GM18519 (cell line): ENCODE results near the gene PSD4.

Experiments
- ATAC-seq: cut with Tn5 transposase; IDR thresholded peaks from one replicate; pipeline ENCODE4 v1.9.1; 2021; ENCODE audit warnings: mild to moderate bottlenecking, moderate library complexity; ENCODE audit not compliant: unreplicated experiment, low FRiP score

Gene PSD4

DNA sequence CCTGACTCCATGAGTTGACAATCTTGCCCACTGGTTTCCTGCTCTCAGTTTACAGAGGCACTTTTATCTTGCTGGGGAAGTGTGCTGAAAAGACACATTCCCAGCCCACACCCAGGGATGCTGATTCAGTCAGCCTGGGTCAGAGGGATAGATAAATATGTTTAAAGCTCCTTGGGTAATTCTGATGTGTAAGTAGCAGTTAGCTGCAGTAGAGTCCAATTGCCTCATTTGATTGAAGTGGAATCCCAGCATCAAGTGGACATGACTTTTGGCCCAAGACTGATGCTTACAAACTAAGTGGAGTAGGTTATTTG, 29.4 kb downstream of the PSD4 start:
- ATAC-seq = no peak

DNA sequence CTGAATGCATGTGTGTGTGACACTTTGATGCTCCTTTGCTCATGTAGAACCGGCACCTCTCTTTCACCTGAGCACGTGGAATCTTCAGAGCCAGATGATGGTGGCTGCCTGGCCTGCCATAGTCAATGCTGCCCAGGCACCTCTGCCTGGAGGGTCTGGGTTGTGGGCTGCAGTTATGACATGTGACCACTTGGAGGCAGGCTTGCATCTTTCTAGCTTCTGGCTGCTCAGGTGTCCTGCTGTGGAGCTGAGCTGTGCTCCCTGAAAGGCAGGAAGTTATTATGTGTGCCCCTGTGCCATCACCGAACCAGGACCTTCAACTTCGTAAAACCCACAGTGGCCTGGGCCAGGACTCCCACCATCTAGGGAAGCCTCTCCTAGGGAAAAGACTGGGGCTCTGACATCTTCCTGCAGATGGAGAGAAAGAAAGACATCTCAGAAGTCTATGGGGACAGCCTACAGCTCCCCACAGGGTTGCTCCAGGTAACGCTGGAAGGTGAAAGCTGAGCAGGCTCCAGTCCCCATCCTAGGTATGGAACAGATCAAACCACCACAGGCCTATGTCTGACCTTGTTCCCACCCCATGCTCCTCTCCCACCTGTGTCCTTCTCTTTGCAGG, 30.2 kb downstream of the PSD4 start:
- ATAC-seq = no peak

DNA sequence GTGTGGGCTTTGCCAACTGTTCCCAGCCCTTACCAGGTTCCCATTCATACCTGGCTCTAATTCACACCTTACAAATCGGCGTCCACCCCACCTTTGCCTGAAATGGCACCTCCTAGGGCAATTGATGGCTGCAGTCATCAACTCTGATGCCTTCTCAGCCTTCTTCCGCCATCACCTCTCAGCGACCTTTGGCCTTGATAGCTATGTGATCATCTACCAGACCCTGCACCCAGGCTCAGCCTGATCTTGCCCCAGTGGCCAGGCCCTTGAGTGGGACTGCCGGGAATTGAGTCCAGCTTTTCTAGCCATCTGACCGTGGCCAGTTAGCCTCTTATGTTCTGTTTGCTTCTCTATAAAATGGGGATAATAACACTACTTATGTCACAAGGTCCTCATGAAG, 32.5 kb downstream of the PSD4 start:
- no peak for ATAC-seq

DNA sequence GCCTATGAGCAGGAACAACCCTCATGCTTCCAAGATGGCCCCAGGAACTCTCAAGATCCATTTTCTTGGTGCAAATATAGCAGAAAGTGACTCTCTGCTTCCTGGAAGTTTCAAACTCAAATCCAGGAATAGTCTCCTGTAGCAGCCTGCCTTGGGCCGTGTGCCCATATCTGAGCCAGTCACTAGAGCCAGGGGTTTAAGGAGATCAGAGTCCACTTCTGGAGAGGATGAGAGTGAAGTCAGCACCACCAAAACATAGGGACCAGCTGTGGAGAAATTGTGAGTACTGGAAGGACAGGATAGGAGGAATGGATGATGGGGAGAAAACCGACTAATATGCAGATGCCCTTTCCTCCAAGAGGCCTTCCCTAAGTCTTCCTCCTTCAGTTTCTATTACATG, 33.2 kb downstream of the PSD4 start:
- no peak for ATAC-seq

DNA sequence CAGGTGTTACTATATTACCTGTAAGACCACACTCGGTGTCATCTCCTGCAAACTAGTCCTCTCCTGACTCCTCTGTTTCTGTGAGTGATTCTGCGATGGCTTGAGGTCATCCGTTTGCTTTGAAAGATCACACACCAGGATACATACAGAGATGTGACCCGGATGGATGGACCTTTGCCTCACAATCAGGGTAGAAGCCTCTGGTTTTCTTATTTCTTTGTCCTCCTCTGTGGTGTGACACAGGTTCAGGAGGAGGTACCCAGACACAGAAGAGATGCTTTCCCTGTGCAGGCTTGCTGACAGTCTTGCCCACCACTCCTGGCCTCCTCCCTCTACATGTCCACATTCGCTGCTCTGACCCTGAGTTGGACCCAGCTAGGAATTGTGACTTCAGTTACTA, 34.6 kb downstream of the PSD4 start:
- ATAC-seq = no peak

DNA sequence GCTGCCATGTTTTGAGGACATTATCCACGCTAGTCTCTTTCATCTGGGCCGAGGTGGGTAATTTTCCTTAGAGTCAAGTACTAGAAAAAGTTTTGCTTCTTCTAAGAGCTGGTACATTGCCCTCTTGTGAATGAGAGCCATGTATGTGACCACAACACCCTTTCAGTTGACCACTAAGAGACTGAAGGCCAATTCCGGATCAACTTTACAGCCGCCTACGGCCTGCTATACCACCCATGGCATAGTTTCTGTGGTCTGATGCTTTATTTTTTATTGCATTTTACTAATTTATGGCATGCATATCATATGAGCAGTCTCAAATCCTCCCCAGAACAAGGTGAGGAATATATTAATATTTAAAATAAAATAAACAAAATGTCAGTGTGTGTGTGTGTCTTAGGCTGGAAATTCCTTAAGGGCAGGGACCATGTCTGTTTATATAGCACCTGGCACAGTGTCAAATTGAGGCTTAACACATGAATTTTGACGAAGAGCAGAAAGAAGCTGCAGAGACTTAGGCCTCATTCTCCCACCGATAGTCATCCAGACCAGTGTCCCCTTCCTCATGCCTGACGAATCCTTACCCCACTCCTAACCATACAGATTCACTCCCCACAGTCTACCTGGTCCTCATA, 35.4 kb downstream of the PSD4 start:
- no peak for ATAC-seq

DNA sequence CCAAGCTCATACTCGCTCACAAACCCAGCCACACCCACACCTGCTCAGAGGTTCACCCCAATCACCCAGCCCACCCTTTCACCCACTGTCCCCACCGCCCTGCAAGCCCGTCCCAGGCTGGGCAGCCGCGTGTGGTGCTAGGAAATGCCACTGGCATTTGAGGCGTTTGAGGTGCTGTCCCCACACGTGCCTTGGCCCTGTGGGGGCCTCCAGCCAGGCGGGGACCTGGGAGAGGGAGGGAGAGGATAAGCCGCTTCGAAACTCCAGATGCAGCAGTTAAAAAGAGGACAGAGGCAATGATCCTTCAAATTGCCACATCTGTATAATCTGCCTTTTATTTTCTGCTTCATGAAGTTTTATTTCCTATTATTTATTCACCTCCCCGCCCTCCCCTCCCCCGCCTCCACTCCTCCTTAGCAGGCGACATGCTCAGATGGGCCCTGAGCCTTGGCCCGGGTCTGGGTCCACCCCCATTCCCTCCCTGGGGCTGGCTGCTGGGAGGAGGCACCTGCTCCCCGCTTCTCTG, 35.9 kb downstream of the PSD4 start:
- no peak for ATAC-seq

DNA sequence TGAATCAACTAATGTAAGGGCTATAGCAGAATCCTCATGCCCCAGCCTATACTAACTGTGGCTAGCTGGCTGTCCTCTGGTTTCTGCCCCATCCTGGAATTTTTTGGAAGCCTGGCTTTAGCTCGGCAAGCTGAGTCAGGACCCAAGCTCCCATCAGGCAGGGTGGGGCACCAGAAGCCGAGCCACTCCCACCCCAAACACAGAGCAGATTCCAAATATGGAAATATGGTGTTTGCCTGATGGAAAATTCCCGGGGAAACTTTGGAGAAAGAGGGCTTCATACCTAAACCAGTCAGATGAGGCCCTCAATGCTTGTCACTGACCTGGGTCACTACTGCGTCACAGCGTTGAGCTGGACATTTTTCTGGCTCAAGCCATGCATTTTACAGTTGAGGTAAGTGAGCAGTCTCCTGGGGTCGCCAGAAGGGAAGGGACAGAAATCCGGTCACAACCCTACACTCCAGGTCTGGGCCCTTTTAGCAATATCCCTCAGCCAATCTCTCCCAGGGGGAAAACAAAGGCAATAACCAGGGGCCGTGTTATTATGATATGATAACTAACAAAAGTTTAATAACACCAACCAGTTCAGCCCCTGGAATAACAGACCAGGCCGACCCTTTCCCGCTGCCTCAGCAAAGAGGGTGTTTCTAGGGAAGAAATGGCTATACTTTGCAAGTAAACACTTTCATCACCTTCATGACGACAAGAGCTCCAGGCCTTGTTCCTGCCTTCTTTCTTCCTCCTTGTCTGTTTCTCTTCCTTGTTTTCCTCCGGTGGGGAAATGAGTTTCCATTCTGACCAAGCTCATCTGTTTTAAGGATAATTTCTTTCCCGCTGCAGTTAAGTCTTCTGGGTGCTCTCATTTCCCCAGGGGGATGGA, 37.7 kb downstream of the PSD4 start:
- no peak for ATAC-seq

DNA sequence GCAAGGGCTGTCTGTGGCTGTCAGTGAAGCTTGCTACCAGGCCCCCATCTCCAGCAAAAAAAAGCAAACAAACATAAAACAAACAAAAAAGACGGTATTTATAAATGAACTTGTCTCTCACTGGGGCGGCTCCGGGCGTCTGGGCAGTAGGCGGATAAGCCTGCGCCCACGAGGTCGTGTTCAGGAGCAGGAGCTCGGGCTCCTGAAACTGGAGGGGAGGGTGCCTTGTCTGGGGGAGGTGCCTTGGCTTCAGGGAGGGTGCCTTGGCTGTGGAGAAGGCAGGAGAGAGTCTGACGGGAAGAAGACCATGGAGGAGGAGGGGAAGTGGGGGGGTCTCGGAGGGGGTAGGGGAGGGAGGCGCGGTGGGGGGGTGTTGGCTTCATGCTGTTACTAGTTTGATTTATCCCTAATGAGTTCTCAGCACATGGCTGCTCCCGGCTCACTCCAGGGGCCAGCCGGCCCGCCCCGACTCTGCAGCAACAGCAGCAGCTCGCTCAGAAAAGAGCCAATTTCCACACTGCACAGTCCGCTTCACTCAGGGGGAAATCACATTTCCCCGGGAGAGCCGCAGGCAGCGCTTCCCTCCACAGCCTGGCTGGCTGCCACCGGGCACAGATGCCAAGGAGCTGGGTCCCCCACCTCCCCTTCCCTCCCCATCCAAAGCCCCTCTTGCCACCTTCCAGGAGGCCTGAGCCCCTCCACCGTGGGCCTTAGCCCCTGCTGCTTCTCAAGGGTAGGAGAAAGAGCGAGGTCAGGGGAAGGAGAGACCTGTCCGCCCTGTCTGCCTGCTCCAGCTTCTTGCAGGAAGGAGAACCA, 38.7 kb downstream of the PSD4 start:
- ATAC-seq = no peak

DNA sequence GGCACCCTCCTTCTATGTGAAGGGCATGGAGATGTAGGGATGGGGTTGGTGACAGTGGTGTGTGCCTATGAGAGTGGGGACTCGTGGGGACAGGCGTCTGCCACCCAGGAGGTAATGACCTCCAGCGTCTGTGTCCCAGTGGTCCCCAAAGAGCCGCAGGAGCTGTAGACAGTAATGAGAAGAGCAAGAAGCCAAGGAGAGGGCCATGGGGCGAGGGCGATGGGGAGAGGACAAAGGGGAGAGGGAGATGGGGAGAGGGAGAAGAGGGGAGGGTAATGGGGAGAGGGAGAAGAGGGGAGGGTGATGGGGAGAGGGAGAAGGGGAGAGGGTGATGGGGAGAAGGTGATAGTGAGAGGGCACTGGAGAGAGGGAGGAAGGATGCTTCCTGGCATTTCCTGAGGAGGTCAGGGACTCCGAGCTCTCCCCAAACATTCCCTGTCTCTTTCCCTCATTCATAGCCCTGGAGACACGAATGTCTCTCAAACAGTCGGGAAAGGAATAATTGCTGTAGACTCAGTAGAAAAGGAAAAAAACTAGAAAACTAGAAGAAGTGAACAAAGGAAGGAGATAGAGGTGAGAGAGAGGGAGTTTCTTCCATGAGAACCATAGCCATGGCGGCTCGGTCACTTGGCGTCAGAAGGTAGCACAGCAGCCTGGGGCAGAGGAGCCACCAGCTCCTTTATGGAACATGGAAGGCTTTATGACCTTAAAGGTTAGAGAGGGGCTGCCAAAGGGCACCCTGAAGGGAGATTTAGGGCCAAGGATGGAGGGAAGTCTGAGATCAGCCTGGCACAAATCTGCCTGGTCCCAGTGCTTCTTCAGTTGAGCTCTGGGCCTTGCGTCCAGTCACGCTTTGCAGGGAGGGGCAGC, 39.5 kb downstream of the PSD4 start:
- no peak for ATAC-seq

DNA sequence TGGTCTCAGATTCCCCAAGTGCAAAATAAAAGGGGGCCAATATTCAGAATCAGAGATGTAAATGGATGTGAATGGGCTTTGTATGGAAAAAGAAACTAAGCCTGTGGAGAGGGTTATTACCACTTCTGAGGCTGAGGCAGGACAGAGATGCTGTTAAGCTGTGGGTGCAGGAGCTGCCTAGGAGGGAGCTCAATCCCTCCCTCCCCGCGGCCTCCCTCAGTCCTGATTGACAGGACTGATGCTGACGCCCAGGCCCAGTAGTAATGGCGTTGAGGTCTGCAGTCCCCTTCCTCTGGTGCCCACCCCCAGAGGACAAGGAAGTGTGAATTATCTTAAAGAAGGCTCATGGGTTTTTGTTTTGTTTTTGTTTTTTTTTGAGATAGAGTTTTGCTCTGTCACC, 40.4 kb downstream of the PSD4 start:
- no peak for ATAC-seq

DNA sequence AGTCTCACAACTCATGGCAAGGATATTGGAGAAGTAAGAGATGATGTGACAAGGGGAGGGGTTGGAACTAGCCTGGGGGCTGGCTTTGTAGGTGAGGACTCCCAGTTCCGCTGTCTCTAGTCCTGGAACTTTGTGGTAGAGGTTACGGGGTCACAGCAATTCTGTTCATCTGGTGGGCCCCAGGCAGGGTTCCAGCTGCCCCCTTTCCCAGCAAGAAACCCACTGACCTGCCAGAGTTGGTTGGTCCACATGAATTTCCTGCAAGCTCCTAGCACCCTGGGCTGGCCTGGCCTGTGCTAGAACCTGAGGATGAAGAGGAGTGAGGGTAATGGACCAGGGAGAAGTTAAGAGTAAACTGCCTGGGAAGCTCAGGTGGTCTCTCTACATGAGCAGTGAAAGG, 41.3 kb downstream of the PSD4 start:
- no peak for ATAC-seq

DNA sequence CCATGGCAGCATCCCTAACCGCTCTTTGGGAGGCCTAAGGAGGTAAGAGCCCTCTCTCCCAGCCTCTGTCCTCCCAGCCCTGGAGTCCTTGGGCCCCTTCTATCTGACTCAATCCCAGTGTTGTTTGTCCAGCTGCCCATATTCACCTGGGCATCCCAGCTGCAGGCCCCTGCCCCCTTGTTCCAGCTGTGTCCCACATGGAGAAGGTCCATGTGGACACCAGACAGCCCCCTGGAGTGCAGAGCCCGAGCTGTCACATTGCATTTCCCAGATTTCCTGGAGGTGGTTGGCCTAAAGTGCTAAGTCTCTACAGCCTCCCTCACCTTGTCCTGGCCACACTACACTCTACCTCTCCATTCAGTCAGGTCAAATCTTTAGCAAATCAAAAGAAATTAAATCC, 42.5 kb downstream of the PSD4 start:
- no peak for ATAC-seq

DNA sequence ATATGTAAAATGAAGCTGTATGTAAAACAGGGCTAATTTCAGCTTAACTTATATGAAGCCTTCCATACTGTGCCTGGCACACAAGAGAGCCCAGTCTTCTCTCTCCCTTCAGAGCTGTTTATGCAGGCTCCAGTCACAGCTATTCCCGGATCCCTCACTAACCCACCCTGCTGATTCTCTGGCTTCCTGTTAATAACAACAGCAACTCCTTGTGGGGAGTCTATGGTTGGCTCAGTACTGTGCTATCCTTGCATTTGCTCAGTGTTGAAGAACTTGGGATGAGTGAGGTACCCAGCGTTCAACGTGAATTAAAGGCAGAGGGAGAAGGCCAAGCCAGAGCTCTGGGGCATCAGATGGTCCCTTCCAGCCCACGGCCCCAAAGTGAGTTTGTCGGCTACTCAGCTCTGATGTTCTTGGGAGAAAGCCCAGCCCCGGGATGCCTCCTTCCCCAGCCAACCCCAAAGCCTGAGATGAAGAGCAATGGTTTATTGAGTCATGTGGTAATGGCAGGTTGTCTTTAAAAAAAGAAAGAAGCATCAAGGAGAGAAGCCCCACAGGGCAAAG, 43.2 kb downstream of the PSD4 start:
- no peak for ATAC-seq

DNA sequence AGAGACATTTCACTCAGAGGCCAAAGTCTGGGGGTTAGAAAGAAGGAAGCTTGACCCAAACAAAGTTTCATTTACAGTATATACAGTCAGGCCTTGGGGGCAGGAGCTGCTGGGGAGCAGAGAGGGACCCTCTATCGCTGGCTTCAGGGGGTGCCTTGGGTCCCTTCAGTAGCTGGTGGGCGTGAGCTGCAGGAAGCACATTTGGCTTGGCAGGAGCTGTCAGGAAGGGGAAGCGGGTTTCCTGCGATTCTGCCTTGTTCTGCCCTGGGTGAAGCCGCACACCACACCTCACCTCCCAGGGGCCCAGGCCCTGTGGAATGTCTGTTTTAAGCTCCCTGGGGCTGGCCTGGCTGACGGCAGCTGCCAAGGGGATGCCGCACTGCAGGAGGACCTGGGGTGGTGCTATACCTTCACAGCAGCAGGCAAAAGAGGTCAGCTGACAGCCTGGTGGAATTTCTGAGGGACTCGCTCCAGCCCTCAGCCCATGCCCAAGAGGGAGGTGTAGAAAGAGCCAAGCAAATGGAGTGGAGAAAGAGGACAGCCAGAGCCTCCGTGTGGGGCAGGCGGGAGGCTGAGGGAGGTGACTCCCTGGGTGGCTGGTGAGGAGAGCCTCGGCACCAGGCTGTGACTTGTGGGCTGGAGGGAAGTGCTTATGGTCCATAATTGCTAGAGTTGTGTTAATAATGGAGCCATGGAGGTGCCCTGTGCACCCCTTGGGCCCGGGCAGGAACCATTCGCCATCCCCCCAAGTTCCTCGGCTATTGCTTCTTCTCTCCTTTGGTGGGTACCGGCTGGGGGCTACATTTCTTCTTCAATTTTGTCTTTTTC, 43.9 kb downstream of the PSD4 start:
- no peak for ATAC-seq

DNA sequence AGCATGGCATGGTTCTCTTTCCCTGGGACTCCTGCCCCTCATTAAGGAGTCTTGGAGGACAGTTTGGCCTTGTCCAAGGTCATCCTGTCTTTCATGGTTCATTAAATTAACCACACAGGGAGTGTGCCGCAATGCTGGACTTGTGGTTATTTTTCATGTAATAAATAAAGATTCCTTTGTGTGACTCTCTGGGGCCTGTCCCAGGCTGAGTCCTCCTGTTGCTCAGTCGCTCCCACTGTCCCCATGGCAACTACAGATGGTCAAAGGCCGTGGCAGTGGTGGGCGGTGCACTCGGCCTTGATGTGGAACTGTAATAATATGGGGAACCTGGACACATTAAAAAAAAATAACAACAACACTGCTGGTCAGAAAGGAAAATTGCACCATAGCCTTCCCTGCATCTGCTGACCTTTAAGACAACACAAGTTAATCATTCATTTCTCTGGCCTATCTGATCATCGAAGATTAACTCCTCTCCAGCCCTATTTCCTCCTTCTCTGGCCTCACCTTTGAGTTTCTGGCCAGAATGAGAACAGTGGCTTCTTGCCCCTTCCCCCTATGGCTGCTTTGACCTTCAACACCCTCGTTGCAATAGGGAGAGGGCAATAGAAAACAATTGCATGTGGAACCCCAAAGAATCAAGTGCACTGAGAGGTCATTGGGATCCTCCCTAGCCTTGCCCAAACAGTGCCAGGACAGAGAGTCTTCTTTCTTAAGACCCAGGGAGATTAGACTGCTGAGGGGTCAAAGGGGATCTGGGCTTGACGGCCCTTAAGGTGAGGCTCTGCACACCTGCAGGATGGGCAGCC, 44.7 kb downstream of the PSD4 start:
- ATAC-seq = no peak

DNA sequence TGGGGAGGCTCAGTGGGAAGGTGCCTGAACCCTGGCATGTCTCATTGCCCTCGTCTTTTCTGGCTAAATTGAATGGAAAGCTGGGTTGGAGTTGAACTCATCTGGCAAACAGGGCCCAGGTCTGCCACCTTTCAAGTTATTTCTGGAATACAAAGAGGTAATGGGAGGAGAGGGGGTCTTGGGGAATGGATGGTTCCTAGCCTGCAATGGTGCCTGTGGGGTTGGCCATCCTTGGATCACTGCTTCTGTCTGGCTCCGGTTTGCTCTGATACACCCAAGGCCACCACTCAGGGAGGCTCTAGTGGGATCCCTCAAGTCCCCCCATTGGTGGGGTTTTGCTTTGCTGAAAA, 45.3 kb downstream of the PSD4 start:
- ATAC-seq = no peak

DNA sequence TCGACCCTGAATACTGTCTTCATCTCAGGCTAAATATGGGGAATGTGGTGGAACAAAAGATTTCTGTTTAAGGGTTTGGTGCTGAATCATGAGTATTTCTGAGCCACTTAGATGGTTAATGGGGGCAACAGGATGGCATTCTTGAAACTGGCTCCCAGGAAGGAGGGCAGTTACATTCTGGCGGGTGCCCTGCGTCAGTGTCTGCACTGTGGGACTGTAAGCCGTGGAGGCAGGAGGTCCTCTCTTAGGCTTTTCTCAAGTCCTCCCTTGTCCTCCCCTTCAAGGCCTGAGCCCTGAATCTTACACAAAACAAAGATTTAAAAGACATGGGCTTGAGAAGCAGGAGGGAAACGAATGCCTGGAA, 45.7 kb downstream of the PSD4 start:
- ATAC-seq = no peak
